PC-3 (cell line): ENCODE measurements around the gene LMAN2L.

Experiments used
- CTCF ChIP-seq: fragments of 300-600 bp; sonication (generic); conservative IDR thresholded peaks from 2 replicates; pipeline ENCODE4 v1.5.1; 2017; ENCODE audit warnings: antibody characterized with exemption, low read depth, mild to moderate bottlenecking, low read length
- EZH2 ChIP-seq: fragments of 300-600 bp; sonication (generic); IDR thresholded peaks from one replicate; pipeline ENCODE4 v1.6.1; 2017; ENCODE audit warnings: antibody characterized with exemption, mild to moderate bottlenecking, low read length; ENCODE audit not compliant: unreplicated experiment

DNA sequence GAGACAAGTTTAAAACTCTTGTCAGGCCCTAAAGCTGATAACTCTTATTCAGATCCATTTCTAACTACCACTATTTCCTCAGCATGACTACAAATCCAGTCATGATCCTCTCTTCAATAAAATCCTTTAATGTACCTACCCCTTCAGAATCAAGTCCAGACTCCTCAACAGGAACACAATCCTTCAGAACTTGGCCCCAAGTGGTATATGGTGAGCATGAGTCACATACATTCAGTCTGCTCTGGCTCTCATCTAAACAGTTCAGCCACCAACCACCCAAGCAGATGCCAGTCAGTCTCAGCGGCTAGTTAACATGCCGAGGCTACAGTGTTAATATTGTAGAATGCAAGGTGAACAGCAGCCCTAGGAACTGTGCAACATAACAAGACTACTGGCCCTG, 9.7 kb downstream of the LMAN2L start:
- TF ChIP-seq CTCF = no peak
- no peak for TF ChIP-seq EZH2
